HepG2 (cell line): ENCODE measurements around the gene GPT2. TPM values are rescaled to one million over a fixed set of nuclear protein-coding genes. Genes with fewer than 3 reads are reported as not detected.
A peak's percentile ranks its signal among the peaks of the same experiment; 100 is the strongest.

ENCODE experiments used
- ARID5B ChIP-seq: IDR thresholded peaks from 2 replicates; pipeline ENCODE4 v1.4.0; 2020; ENCODE audit warnings: mild to moderate bottlenecking, missing genetic modification reagents
- MXI1 ChIP-seq: IDR thresholded peaks from 3 replicates; pipeline ENCODE4 v1.6.1; 2012; ENCODE audit warnings: low read depth, low read length, inconsistent platforms, borderline replicate concordance
- ZBTB40 ChIP-seq, 2 experiments: fragments of 450-650 bp in 1 of 2; sonication (generic) in 1 of 2; formaldehyde crosslinking in 1 of 2; IDR thresholded peaks; 2 replicates each; pipeline versions ENCODE4 v1.6.1 to v1.8.0; 2016 to 2022; ENCODE audit warnings: antibody characterized with exemption in 1 of 2, mild to moderate bottlenecking in 1 of 2, missing genetic modification reagents in 1 of 2
- ZNF703 ChIP-seq: sonication (generic); formaldehyde crosslinking; IDR thresholded peaks from 2 replicates; pipeline ENCODE4 v1.5.1; 2020; ENCODE audit warnings: missing genetic modification reagents, mild to moderate bottlenecking, moderate library complexity, borderline replicate concordance
- polyA plus RNA-seq, 8 experiments: library from polyadenylated mRNA; depleted of rRNA in 3 of 8; stranded (reverse) in 7 of 8; unstranded in 1 of 8; fragments of >200 nt; fragmentation: Illumina TruSeq in 4 of 8; extraction: Trizol in 4 of 8; gene quantifications; 2 replicates each; pipeline versions ENCODE4 v1.2.1 to v1.2.3, GENCODE V29; 2011 to 2016; ENCODE audit warnings: low read depth in 4 of 8, missing spikeins in 1 of 8, mixed read lengths in 1 of 8; ENCODE audit not compliant: insufficient read depth in 1 of 8
- total RNA-seq, 5 experiments: library from RNA; depleted of rRNA; stranded (reverse); fragments of >200 nt; fragmentation: Illumina TruSeq; extraction: Trizol; gene quantifications; 2 replicates each; pipeline ENCODE4 v1.2.3, GENCODE V29; 2016; ENCODE audit warnings: low read depth in 1 of 5
- TF ChIP-seq, protein P1 (sequence below): sonication (generic); formaldehyde crosslinking; IDR thresholded peaks from 2 replicates; pipeline ENCODE4 v1.9.0; 2021; ENCODE audit warnings: mild to moderate bottlenecking, missing genetic modification reagents

The GPT2 gene
- total and polyA plus RNA-seq, 2 of the 13 experiments (the other 11 are each of a cell fraction or from before 2014, with no cell fraction given): 138 to 267 TPM

GRCh38 chr16:46895399-46896313, 11.5 kb downstream of the GPT2 start (continued):
- TF ChIP-seq, protein P1, sequence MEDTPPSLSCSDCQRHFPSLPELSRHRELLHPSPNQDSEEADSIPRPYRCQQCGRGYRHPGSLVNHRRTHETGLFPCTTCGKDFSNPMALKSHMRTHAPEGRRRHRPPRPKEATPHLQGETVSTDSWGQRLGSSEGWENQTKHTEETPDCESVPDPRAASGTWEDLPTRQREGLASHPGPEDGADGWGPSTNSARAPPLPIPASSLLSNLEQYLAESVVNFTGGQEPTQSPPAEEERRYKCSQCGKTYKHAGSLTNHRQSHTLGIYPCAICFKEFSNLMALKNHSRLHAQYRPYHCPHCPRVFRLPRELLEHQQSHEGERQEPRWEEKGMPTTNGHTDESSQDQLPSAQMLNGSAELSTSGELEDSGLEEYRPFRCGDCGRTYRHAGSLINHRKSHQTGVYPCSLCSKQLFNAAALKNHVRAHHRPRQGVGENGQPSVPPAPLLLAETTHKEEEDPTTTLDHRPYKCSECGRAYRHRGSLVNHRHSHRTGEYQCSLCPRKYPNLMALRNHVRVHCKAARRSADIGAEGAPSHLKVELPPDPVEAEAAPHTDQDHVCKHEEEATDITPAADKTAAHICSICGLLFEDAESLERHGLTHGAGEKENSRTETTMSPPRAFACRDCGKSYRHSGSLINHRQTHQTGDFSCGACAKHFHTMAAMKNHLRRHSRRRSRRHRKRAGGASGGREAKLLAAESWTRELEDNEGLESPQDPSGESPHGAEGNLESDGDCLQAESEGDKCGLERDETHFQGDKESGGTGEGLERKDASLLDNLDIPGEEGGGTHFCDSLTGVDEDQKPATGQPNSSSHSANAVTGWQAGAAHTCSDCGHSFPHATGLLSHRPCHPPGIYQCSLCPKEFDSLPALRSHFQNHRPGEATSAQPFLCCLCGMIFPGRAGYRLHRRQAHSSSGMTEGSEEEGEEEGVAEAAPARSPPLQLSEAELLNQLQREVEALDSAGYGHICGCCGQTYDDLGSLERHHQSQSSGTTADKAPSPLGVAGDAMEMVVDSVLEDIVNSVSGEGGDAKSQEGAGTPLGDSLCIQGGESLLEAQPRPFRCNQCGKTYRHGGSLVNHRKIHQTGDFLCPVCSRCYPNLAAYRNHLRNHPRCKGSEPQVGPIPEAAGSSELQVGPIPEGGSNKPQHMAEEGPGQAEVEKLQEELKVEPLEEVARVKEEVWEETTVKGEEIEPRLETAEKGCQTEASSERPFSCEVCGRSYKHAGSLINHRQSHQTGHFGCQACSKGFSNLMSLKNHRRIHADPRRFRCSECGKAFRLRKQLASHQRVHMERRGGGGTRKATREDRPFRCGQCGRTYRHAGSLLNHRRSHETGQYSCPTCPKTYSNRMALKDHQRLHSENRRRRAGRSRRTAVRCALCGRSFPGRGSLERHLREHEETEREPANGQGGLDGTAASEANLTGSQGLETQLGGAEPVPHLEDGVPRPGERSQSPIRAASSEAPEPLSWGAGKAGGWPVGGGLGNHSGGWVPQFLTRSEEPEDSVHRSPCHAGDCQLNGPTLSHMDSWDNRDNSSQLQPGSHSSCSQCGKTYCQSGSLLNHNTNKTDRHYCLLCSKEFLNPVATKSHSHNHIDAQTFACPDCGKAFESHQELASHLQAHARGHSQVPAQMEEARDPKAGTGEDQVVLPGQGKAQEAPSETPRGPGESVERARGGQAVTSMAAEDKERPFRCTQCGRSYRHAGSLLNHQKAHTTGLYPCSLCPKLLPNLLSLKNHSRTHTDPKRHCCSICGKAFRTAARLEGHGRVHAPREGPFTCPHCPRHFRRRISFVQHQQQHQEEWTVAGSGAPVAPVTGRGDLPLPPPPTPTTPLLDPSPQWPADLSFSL (CRISPR knock-in tag): no peak; the same call in 1 of the 2 replicates
- TF ChIP-seq ZNF703: peak; percentile 95
- TF ChIP-seq ARID5B (CRISPR knock-in tag): peak; percentile 98
- peak; percentile 58; the same call in 1 of the 3 replicates for TF ChIP-seq MXI1
- no peak for TF ChIP-seq ZBTB40 (IDR thresholded peaks at IDR 0.05)
- TF ChIP-seq ZBTB40 (CRISPR knock-in tag; IDR thresholded peaks at IDR 0.05): peak; percentile 62; the same call in 1 of the 2 replicates
